ENCODE results near the gene MYO1F. TPM values are rescaled to one million over a fixed set of nuclear protein-coding genes. Genes with fewer than 3 reads are reported as not detected.

MYO1F gene
- total and polyA plus RNA-seq, 10 of the 15 experiments (the other 5 are each of a cell fraction or from before 2014, with no cell fraction given), result 3.5 to 49.4 (median 31.3) TPM

GRCh38 chr19:8487137-8487851 lies 89.9 kb downstream of the MYO1F start (continued):
- TF ChIP-seq NKRF (conservative IDR thresholded peaks at IDR 0.05) (no peak), E4F1 (IDR thresholded peaks at IDR 0.05; ENCODE audit: borderline replicate concordance, partially characterized antibody) (no peak), RUNX3 (IDR thresholded peaks at IDR 0.05; ENCODE audit: low read length) (peak; percentile 34; the same call in 1 of the 2 replicates)

- H3K9ac ChIP-seq (ENCODE audit: control insufficient read depth, insufficient read depth, low read length), result no peak overlapping the region
- no peaks in the 10 kb centered on the region; the same call in 1 of the 2 replicates for H4K20me1 ChIP-seq (ENCODE audit: control insufficient read depth, insufficient read depth)
- in situ Hi-C loops (cut with MboI) (no loop called here), intact Hi-C loops (cut with micrococcal nuclease; ENCODE audit: unreplicated experiment) (no loop called here)
- CTCF ChIA-PET, result interaction anchor here (0.8 kb wide), 1 partner anchor 8 kb away, joined by 3 read pairs; no protein-coding TSS in a partner anchor
- SMC1A ChIA-PET (ENCODE audit: uncharacterized antibody, unreplicated experiment), result interaction anchor here (0.8 kb wide), 1 partner anchor 73 kb away, joined by 3 read pairs; the partner anchor contains the start of gene MARCHF2
- ATAC-seq (no peak), DNase-seq (ENCODE audit: low read depth, low spot score) (no peak), FAIRE-seq (no peak)
- H3K79me2 ChIP-seq (ENCODE audit: control insufficient read depth, insufficient read depth, low read length), result peaks cover 2% of the 10 kb centered on the region
- H3K27me3 ChIP-seq (replicated peaks in 1 of 2; ENCODE audit: control insufficient read depth in 2 of 2, insufficient read depth in 2 of 2, low read length in 1 of 2), result no peaks in the 10 kb centered on the region
- H3K4me1 ChIP-seq (ENCODE audit: control insufficient read depth, insufficient read depth, low read length), result peaks cover 7% of the 10 kb centered on the region
- POLR2A ChIA-PET, result interaction anchor here (1.5 kb wide), 1 partner anchor 19 kb away, joined by 3 read pairs; no protein-coding TSS in a partner anchor
- peaks cover 42 to 53% of the 10 kb centered on the region in 2 experiments for H3K36me3 ChIP-seq (ENCODE audit: control insufficient read depth in 2 of 2, insufficient read depth in 2 of 2, low read length in 1 of 2)
- no peak overlapping the region for H3K4me3 ChIP-seq
- 87% methylated on average over 16 of the region's 16 CpGs for WGBS (ENCODE audit: insufficient coverage, insufficient replicate concordance, low lambda C conversion rate, missing lambda C conversion rate)
- no peak overlapping the region for H2AFZ ChIP-seq (ENCODE audit: control insufficient read depth, low read depth, low read length)
- H3K27ac ChIP-seq (ENCODE audit: control insufficient read depth, insufficient read depth), result no peak overlapping the region
- no peaks in the 10 kb centered on the region for H3K9me3 ChIP-seq (replicated peaks; ENCODE audit: control insufficient read depth, insufficient read depth, low read length)
- RAD21 ChIA-PET (ENCODE audit: unreplicated experiment), result no interaction called here
- no peak overlapping the region for H3K4me2 ChIP-seq (ENCODE audit: control insufficient read depth, insufficient read depth)
- BruUV-seq (replicated peaks), result no TSS peak
- TF ChIP-seq LARP7 (IDR thresholded peaks at IDR 0.05) (no peak), ZNF384 (IDR thresholded peaks at IDR 0.05; ENCODE audit: borderline replicate concordance, low read depth, low read length) (no peak), ZBTB33 (IDR thresholded peaks at IDR 0.05) (no peak), SUZ12 (IDR thresholded peaks at IDR 0.05; ENCODE audit: unreplicated experiment) (no peak), KLF5 (IDR thresholded peaks at IDR 0.05; ENCODE audit: partially characterized antibody) (no peak), SREBF2 (IDR thresholded peaks at IDR 0.05; ENCODE audit: low read length) (no peak), MAX (IDR thresholded peaks at IDR 0.05; ENCODE audit: low read depth, low read length) (no peak), BHLHE40 (IDR thresholded peaks at IDR 0.05; ENCODE audit: borderline replicate concordance in 1 of 2, low read depth in 2 of 2, low read length in 1 of 2) (no peak), YY1 (IDR thresholded peaks at IDR 0.05; ENCODE audit: low read depth, low read length) (no peak), SMARCA5 (IDR thresholded peaks at IDR 0.05) (no peak)
Observed at GRCh38 chr19:8486661-8487136, 90.5 kb downstream of the MYO1F start.
